B cell (primary cell): Measurements from ENCODE around the gene TENM4. TPM values are rescaled to one million over a fixed set of nuclear protein-coding genes. Genes with fewer than 3 reads are reported as not detected.

Experiments used
- ATAC-seq: fragments of 200-7000 bp; cut with Tn5 transposase; one replicate; pipeline ENCODE4 v1.10.0; 2021; ENCODE audit warnings: low read depth, mild to moderate bottlenecking, moderate number of reproducible peaks, moderate library complexity
- CTCF ChIA-PET: fragments of 350-600 bp; sonication (Branson Sonifier 250); formaldehyde crosslinking; loops from one replicate; lab custom pipeline; 2021; ENCODE audit warnings: antibody characterized with exemption, inconsistent platforms; lab: Charles Lee
- POLR2A ChIA-PET: fragments of 350-600 bp; sonication (Branson Sonifier 250); formaldehyde crosslinking; loops from one replicate; lab custom pipeline; 2021; ENCODE audit warnings: antibody characterized with exemption; lab: Charles Lee
- DNase-seq: peaks from one replicate; pipeline ENCODE4 v3.0.0; 2013
- H2AFZ ChIP-seq: 2 replicates; pipeline ENCODE4 v1.6.1; 2012; ENCODE audit warnings: mild to moderate bottlenecking, low read depth, low read length; ENCODE audit not compliant: insufficient read depth, poor library complexity, severe bottlenecking
- H3K27ac ChIP-seq, 2 donors: 1 replicate in 1 of 2; 2 replicates in 1 of 2; pipeline ENCODE4 v1.5.1; 2012 to 2013; ENCODE audit warnings: low read length in 2 of 2, mild to moderate bottlenecking in 2 of 2, moderate library complexity in 1 of 2
- H3K27me3 ChIP-seq, 4 experiments: fragments of 200-600 bp in 1 of 4; sonication (generic) in 1 of 4; replicated peaks in 1 of 4; 1 replicate in 2 of 4; 2 replicates in 2 of 4; pipeline versions ENCODE4 v1.6.1 to v1.7.0; 2013 to 2016; ENCODE audit warnings: low read length in 3 of 4, mild to moderate bottlenecking in 2 of 4, mixed read lengths in 1 of 4, moderate library complexity in 1 of 4; ENCODE audit not compliant: insufficient read depth in 4 of 4, control insufficient read depth in 3 of 4; ENCODE audit errors: control extremely low read depth in 1 of 4
- H3K36me3 ChIP-seq, 2 experiments: replicated peaks in 1 of 2; 1 replicate in 1 of 2; 2 replicates in 1 of 2; pipeline versions ENCODE4 v1.6.1 to v1.7.1; 2013; ENCODE audit warnings: low read length in 1 of 2; ENCODE audit not compliant: insufficient read depth in 2 of 2, control insufficient read depth in 1 of 2; ENCODE audit errors: control extremely low read depth in 1 of 2, extremely low read depth in 1 of 2
- H3K4me1 ChIP-seq, 2 donors: fragments of 200-600 bp in 1 of 2; sonication (generic) in 1 of 2; 1 replicate in 1 of 2; 2 replicates in 1 of 2; pipeline versions ENCODE4 v1.5.1 to v1.6.1; 2013 to 2017; ENCODE audit warnings: low read length in 2 of 2; ENCODE audit not compliant: control insufficient read depth in 2 of 2, insufficient read depth in 2 of 2
- H3K4me2 ChIP-seq: replicated peaks from 2 replicates; pipeline ENCODE3; 2012; ENCODE audit warnings: mild to moderate bottlenecking, low read depth, low read length; ENCODE audit not compliant: poor library complexity, severe bottlenecking
- H3K4me3 ChIP-seq, 5 experiments: fragments of 200-600 bp in 1 of 5; sonication (generic) in 1 of 5; 1 replicate in 3 of 5; 2 replicates in 2 of 5; pipeline versions ENCODE4 v1.5.1 to v1.7.0; 2011 to 2016; ENCODE audit warnings: low read length in 4 of 5, mild to moderate bottlenecking in 4 of 5, low read depth in 2 of 5, control low read depth in 1 of 5, moderate library complexity in 1 of 5; ENCODE audit not compliant: insufficient read depth in 1 of 5; ENCODE audit errors: control extremely low read depth in 1 of 5, extremely low read depth in 1 of 5
- H3K79me2 ChIP-seq: fragments of 200-600 bp; sonication (generic); one replicate; pipeline ENCODE4 v1.6.0; 2016; ENCODE audit warnings: low read length; ENCODE audit not compliant: control insufficient read depth, insufficient read depth
- H3K9ac ChIP-seq: fragments of 200-600 bp; sonication (generic); 2 replicates; pipeline ENCODE4 v1.6.1; 2017; ENCODE audit warnings: mild to moderate bottlenecking, low read length, moderate library complexity
- H3K9me3 ChIP-seq, 3 donors: one replicate each; pipeline versions ENCODE4 v1.6.1 to v1.7.1; 2013; ENCODE audit warnings: low read length in 2 of 3; ENCODE audit not compliant: control insufficient read depth in 2 of 3, insufficient read depth in 1 of 3; ENCODE audit errors: control extremely low read depth in 1 of 3
- H4K20me1 ChIP-seq: 2 replicates; pipeline ENCODE4 v1.6.0; 2012; ENCODE audit warnings: mild to moderate bottlenecking, low read length; ENCODE audit not compliant: insufficient read depth, control insufficient read depth, poor library complexity, severe bottlenecking
- H3K27ac Mint-ChIP-seq: one replicate; pipeline ENCODE4 v1.8.0; 2021; ENCODE audit warnings: mixed read lengths
- H3K27me3 Mint-ChIP-seq: one replicate; pipeline ENCODE4 v1.8.0; 2021; ENCODE audit warnings: mixed read lengths
- H3K4me1 Mint-ChIP-seq: one replicate; pipeline ENCODE4 v1.8.0; 2021; ENCODE audit warnings: mixed read lengths
- H3K4me3 Mint-ChIP-seq: one replicate; pipeline ENCODE4 v1.8.0; 2021; ENCODE audit warnings: mixed read lengths
- H3K9me3 Mint-ChIP-seq: one replicate; pipeline ENCODE4 v1.8.0; 2022; ENCODE audit warnings: mixed read lengths; ENCODE audit not compliant: insufficient read depth
- EZH2 ChIP-seq: IDR thresholded peaks from 2 replicates; pipeline ENCODE4 v1.6.1; 2012; ENCODE audit warnings: borderline replicate concordance, low read depth, mild to moderate bottlenecking, moderate library complexity, low read length; ENCODE audit not compliant: insufficient read depth, poor library complexity, severe bottlenecking
- WGBS: methylation state at CpG from one replicate; pipeline ENCODE4 v1.1.5; 2013; ENCODE audit warnings: missing lambda C conversion rate; ENCODE audit not compliant: insufficient coverage; 5-methylcytosine and 5-hydroxymethylcytosine counted together
- intact Hi-C: fragments of 100-400 bp; cut with micrococcal nuclease; formaldehyde crosslinking; loops from one replicate; pipeline ENCODE4 v1.10.0; 2022
- polyA plus RNA-seq: library from polyadenylated mRNA; depleted of rRNA; stranded (reverse); fragments of >200 nt; gene quantifications from 2 replicates; pipeline ENCODE4 v1.2.3, GENCODE V29; 2012
- total RNA-seq, 2 donors: library from RNA; stranded (reverse); fragments of 120-200 nt in 1 of 2; gene quantifications; 1 replicate in 1 of 2; 2 replicates in 1 of 2; pipeline versions ENCODE4 v1.2.3 to v1.2.4, GENCODE V29; 2013 to 2022
- TF ChIP-seq, protein P1 (sequence below): fragments of 200-600 bp; IDR thresholded peaks from one replicate; pipeline ENCODE4 v1.8.0; 2022; ENCODE audit warnings: antibody characterized with exemption, mild to moderate bottlenecking

Gene TENM4
- total and polyA plus RNA-seq, 2 donors (not counting 1 experiment from before 2014, with no cell fraction given), result 0.09 to 5.7 TPM

DNA sequence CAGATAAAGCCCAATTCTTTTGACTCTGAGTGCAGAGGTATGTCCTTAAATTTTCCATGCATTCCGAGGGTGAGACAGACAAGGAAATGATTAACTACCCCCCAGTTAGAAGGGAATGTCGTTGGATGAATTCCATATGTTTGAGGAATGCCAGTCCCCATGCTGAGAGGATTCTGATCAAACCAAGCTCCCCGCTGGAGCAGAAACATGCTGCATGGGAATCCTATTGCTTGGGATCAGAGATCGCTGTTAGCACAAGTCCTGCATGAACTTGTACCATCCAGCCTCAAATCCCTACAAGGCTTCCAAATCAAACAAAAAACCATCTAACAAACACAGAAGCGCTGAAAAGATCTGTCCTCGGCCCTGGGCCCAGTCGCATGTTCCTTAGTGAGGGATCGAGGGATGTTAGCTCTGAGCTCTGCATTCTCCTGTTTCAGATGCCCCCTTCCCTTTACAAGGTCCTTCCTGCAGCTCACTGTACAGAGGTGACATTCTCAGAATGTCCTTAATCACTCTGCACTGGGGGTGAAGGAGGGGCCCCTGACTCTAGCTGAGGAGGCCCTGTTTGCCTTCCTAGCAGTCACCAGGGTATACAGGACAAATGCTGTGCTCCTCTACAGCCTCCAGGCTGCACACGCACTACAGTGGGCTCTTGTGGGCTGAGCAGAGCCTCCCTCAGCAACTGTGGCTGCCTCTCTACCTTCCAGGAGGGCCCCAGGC, 353.4 kb downstream of the TENM4 start:
- Mint-ChIP-seq H3K4me3 (no peak overlapping the region), H3K27me3 (no peaks in the 10 kb centered on the region), H3K4me1 (no peaks in the 10 kb centered on the region), H3K27ac (no peak overlapping the region), H3K9me3 (no peaks in the 10 kb centered on the region)
- Histone ChIP-seq H3K9ac (no peak overlapping the region), H2AFZ (no peak overlapping the region), H3K4me1 (no peaks in the 10 kb centered on the region), H3K36me3 (no peaks in the 10 kb centered on the region), H3K27me3 (no peaks in the 10 kb centered on the region), H4K20me1 (no peaks in the 10 kb centered on the region), H3K79me2 (no peaks in the 10 kb centered on the region), H3K4me2 (no peak overlapping the region), H3K27ac (no peak overlapping the region), H3K4me3 (no peak overlapping the region), H3K9me3 (no peaks in the 10 kb centered on the region)
- intact Hi-C loops, result no loop called here
- WGBS, result 82% methylated on average over 8 of the region's 9 CpGs
- CTCF ChIA-PET, result interaction anchor here (1.7 kb wide), 1 partner anchor 12 kb away, joined by 8 read pairs; no protein-coding TSS in a partner anchor
- TF ChIP-seq, protein P1, sequence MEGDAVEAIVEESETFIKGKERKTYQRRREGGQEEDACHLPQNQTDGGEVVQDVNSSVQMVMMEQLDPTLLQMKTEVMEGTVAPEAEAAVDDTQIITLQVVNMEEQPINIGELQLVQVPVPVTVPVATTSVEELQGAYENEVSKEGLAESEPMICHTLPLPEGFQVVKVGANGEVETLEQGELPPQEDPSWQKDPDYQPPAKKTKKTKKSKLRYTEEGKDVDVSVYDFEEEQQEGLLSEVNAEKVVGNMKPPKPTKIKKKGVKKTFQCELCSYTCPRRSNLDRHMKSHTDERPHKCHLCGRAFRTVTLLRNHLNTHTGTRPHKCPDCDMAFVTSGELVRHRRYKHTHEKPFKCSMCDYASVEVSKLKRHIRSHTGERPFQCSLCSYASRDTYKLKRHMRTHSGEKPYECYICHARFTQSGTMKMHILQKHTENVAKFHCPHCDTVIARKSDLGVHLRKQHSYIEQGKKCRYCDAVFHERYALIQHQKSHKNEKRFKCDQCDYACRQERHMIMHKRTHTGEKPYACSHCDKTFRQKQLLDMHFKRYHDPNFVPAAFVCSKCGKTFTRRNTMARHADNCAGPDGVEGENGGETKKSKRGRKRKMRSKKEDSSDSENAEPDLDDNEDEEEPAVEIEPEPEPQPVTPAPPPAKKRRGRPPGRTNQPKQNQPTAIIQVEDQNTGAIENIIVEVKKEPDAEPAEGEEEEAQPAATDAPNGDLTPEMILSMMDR, result no peak
- TF ChIP-seq EZH2, result no peak
- no peak for ATAC-seq
- POLR2A ChIA-PET, result no interaction called here
- DNase-seq, result no peak

DNA sequence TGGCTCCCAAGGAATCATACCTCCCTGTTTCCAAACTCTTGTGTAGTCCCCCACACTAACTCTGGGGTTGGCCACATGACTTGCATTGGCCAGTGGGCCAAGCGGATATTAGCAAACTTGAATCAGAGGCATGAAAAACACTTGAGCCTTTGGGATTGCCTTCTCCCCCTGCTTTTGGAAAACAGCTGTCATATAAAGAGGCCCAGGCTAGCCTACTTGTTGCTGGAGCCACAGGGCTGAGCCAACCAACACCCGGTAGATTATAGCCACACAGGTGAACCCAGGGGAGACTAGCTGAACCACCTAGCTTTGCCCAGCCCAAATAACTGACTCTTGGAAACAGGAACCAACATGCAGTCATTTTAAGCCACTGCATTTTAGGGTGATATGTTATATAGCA, 354.8 kb downstream of the TENM4 start:
- Histone ChIP-seq H4K20me1 (no peaks in the 10 kb centered on the region), H2AFZ (no peak overlapping the region), H3K79me2 (no peaks in the 10 kb centered on the region), H3K36me3 (no peaks in the 10 kb centered on the region), H3K27ac (no peak overlapping the region), H3K9ac (no peak overlapping the region), H3K27me3 (no peaks in the 10 kb centered on the region), H3K4me2 (no peak overlapping the region), H3K4me3 (no peak overlapping the region), H3K9me3 (no peaks in the 10 kb centered on the region), H3K4me1 (no peaks in the 10 kb centered on the region)
- Mint-ChIP-seq H3K9me3 (no peaks in the 10 kb centered on the region), H3K4me1 (no peaks in the 10 kb centered on the region), H3K4me3 (no peak overlapping the region), H3K27me3 (no peaks in the 10 kb centered on the region), H3K27ac (no peak overlapping the region)
- ATAC-seq, result no peak
- DNase-seq, result no peak
- intact Hi-C loops, result no loop called here
- POLR2A ChIA-PET, result no interaction called here
- WGBS, result 94% methylated on average over 2 of the region's 2 CpGs
- CTCF ChIA-PET, result interaction anchor here (1.7 kb wide), 1 partner anchor 11 kb away, joined by 8 read pairs; no protein-coding TSS in a partner anchor
- no peak for TF ChIP-seq EZH2
- TF ChIP-seq, protein P1, result no peak
